Retina (tissue), 1 donor: ENCODE results near the gene CORO6.
"Not testable (repeated sequence)": the region's sequence is repeated elsewhere in the genome, so short reads cannot be mapped to it uniquely, and the experiment has no call there.

Experiments used
- DNase-seq: peaks from one replicate; pipeline ENCODE4 v3.0.0-alpha.2; 2016

The CORO6 gene

GRCh38 chr17:29622337-29623282 is at the start of gene CORO6:
Gene CORO6 (minus strand): TSS chr17:29622912. CDS start chr17:29621421, 1,491 bp downstream.
- peak; percentile 89 for DNase-seq

GRCh38 chr17:29671661-29672060 is 48.9 kb upstream of the CORO6 start:
- DNase-seq, result no peak

GRCh38 chr17:29669266-29669665 is 46.6 kb upstream of the CORO6 start:
- DNase-seq, result no peak

GRCh38 chr17:29667969-29668368 is 45.3 kb upstream of the CORO6 start:
- DNase-seq, result no peak

GRCh38 chr17:29665481-29665810 is 42.7 kb upstream of the CORO6 start:
- no peak for DNase-seq

- no peak for DNase-seq
Observed at GRCh38 chr17:29664743-29665480, 42.2 kb upstream of the CORO6 start.

- no peak for DNase-seq
Observed at GRCh38 chr17:29663155-29663554, 40.4 kb upstream of the CORO6 start.

GRCh38 chr17:29661213-29661612 is 38.5 kb upstream of the CORO6 start:
- DNase-seq, result no peak

- DNase-seq, result no peak
Observed at GRCh38 chr17:29659155-29659554, 36.4 kb upstream of the CORO6 start.

GRCh38 chr17:29655323-29655722 is 32.6 kb upstream of the CORO6 start:
- no peak for DNase-seq

GRCh38 chr17:29653995-29654714 is 31.4 kb upstream of the CORO6 start:
- no peak for DNase-seq

- DNase-seq, result no peak
Observed at GRCh38 chr17:29652976-29653375, 30.3 kb upstream of the CORO6 start.

- not testable (repeated sequence) for DNase-seq
Observed at GRCh38 chr17:29651913-29652312, 29.2 kb upstream of the CORO6 start.

GRCh38 chr17:29650396-29650795 is 27.7 kb upstream of the CORO6 start:
- no peak for DNase-seq

- DNase-seq, result no peak
Observed at GRCh38 chr17:29649359-29649758, 26.6 kb upstream of the CORO6 start.

GRCh38 chr17:29648005-29648404 is 25.3 kb upstream of the CORO6 start:
- DNase-seq, result no peak

- DNase-seq, result no peak
Observed at GRCh38 chr17:29645515-29646051, 22.9 kb upstream of the CORO6 start.

- DNase-seq, result no peak
Observed at GRCh38 chr17:29643817-29644160, 21.1 kb upstream of the CORO6 start.

GRCh38 chr17:29642171-29642611 is 19.5 kb upstream of the CORO6 start:
- DNase-seq, result no peak

GRCh38 chr17:29640981-29641642 is 18.4 kb upstream of the CORO6 start:
- no peak for DNase-seq

GRCh38 chr17:29640413-29640812 is 17.7 kb upstream of the CORO6 start:
- no peak for DNase-seq

- no peak for DNase-seq
Observed at GRCh38 chr17:29633886-29634285, 11.2 kb upstream of the CORO6 start.
